Esophagus squamous epithelium (tissue), 5 donors: ENCODE measurements around the gene P2RY14. TPM values are rescaled to one million over a fixed set of nuclear protein-coding genes. Genes with fewer than 3 reads are reported as not detected.

ENCODE experiments used
- DNase-seq: peaks from one replicate; lab custom pipeline; 2025; lab: John Stamatoyannopoulos, UW
- H3K27ac ChIP-seq, 4 donors: fragments of 200-600 bp; sonication (generic); one replicate each; pipeline ENCODE4 v1.5.1; 2016 to 2019; ENCODE audit warnings: mild to moderate bottlenecking in 1 of 4
- H3K27me3 ChIP-seq, 4 donors: fragments of 200-600 bp; sonication (generic); 1 replicate in 3 of 4; 2 replicates in 1 of 4; pipeline versions ENCODE4 v1.5.1 to v1.6.0; 2017 to 2021; ENCODE audit warnings: antibody characterized with exemption in 1 of 4
- H3K36me3 ChIP-seq, 3 donors: fragments of 200-600 bp; sonication (generic); one replicate each; pipeline ENCODE4 v1.5.1; 2016 to 2019
- H3K4me1 ChIP-seq, 3 donors: fragments of 200-600 bp; sonication (generic); one replicate each; pipeline ENCODE4 v1.5.1; 2017 to 2019
- H3K4me3 ChIP-seq, 4 donors: fragments of 200-600 bp; sonication (generic); 1 replicate in 3 of 4; 2 replicates in 1 of 4; pipeline ENCODE4 v1.5.1; 2016 to 2019; ENCODE audit warnings: mild to moderate bottlenecking in 2 of 4, moderate library complexity in 1 of 4
- H3K9me3 ChIP-seq, 3 donors: fragments of 200-600 bp; sonication (generic); one replicate each; pipeline ENCODE4 v1.5.1; 2016 to 2019
- POLR2A ChIP-seq, 4 donors: fragments of 450-650 bp; IDR thresholded peaks; one replicate each; pipeline ENCODE4 v1.6.1; 2017; ENCODE audit warnings: antibody characterized with exemption in 4 of 4, mild to moderate bottlenecking in 4 of 4, moderate library complexity in 3 of 4
- WGBS, 2 donors: methylation state at CpG; one replicate each; pipeline ENCODE4 v1.1.5; 2018; 5-methylcytosine and 5-hydroxymethylcytosine counted together
- intact Hi-C: fragments of 100-400 bp; cut with DNase I; formaldehyde crosslinking; loops from one replicate; pipeline ENCODE4 v1.15.0; 2022
- total RNA-seq, 4 donors: library from RNA; depleted of rRNA; stranded (reverse); fragments of >200 nt; gene quantifications; one replicate each; pipeline ENCODE4 v1.1.0, GENCODE V29; 2016
- TF ChIP-seq, protein P1 (sequence below), 6 experiments: fragments of 450-650 bp in 4 of 6; fragments of 200-600 bp in 2 of 6; sonication (generic) in 2 of 6; IDR thresholded peaks; one replicate each; pipeline ENCODE4 v1.5.1; 2016 to 2019; ENCODE audit warnings: antibody characterized with exemption in 6 of 6, mild to moderate bottlenecking in 4 of 6, moderate library complexity in 4 of 6
- donor health status: DM: yes; HTN: yes; CAD: no.

The P2RY14 gene
- total RNA-seq, 4 donors from 2014 or later: 0.19 to 15.4 (median 3.2) TPM

DNA sequence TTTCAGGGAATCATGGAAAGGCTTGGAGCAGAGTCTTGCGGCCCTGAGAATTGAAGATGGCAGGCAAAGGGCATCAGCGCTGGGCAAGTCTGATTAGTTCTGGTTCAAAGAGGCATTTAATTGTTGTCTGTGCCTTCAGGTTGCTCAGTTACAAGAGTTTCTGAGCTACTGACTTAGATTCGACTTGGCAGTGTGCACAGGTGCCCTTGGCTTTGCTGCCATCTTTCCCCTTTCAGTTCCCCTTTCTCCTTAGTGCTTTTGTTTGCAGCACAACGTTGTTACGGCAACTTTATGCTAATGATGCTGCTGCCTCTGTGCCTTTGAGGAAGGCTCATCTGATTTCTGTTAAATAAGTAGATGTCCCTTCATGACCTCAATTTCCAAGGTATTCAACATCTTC lies 12.5 kb downstream of the P2RY14 start:
- no peak for DNase-seq
- H3K27me3 ChIP-seq: no peaks in the 10 kb centered on the region
- no peak overlapping the region for H3K4me3 ChIP-seq
- no peaks in the 10 kb centered on the region for H3K9me3 ChIP-seq
- peak overlapping the region in 3 of 4 donors; percentile 74 to 83 (median 75) for H3K27ac ChIP-seq
- 54 to 57% methylated on average over 5 of the region's 5 CpGs for WGBS, 2 donors
- H3K4me1 ChIP-seq: peaks cover 0 to 12% (median 4%) of the 10 kb centered on the region in 3 donors
- intact Hi-C loops: no loop called here
- no peaks in the 10 kb centered on the region for H3K36me3 ChIP-seq
- TF ChIP-seq, protein P1, sequence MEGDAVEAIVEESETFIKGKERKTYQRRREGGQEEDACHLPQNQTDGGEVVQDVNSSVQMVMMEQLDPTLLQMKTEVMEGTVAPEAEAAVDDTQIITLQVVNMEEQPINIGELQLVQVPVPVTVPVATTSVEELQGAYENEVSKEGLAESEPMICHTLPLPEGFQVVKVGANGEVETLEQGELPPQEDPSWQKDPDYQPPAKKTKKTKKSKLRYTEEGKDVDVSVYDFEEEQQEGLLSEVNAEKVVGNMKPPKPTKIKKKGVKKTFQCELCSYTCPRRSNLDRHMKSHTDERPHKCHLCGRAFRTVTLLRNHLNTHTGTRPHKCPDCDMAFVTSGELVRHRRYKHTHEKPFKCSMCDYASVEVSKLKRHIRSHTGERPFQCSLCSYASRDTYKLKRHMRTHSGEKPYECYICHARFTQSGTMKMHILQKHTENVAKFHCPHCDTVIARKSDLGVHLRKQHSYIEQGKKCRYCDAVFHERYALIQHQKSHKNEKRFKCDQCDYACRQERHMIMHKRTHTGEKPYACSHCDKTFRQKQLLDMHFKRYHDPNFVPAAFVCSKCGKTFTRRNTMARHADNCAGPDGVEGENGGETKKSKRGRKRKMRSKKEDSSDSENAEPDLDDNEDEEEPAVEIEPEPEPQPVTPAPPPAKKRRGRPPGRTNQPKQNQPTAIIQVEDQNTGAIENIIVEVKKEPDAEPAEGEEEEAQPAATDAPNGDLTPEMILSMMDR (IDR thresholded peaks at IDR 0.05): no peak
- TF ChIP-seq POLR2A (IDR thresholded peaks at IDR 0.05): no peak

DNA sequence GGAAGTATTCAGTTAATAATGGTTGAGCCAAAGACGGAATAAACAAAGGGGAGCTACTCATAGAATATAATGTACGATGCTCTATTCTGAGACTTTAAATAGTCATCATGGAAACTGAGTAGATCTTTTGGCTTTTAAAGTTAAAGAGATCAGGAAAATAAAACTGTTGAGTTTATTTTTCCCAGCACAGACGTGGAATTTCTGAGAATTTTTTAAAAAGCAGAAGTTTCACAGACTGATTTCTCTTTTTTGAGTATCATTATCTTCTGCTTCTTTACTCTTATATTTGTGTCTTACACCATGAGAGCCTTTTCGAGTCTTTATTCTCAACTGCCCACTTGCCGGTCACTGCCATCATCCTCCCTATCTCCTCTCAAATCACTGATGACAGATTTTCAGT lies 13.2 kb downstream of the P2RY14 start:
- intact Hi-C loops: no loop called here
- H3K9me3 ChIP-seq: no peaks in the 10 kb centered on the region
- TF ChIP-seq POLR2A (IDR thresholded peaks at IDR 0.05): no peak
- TF ChIP-seq, protein P1 (IDR thresholded peaks at IDR 0.05): no peak
- no peaks in the 10 kb centered on the region for H3K36me3 ChIP-seq
- no peaks in the 10 kb centered on the region for H3K27me3 ChIP-seq
- H3K4me3 ChIP-seq: no peak overlapping the region
- WGBS, 2 donors: 77 to 79% methylated on average over 5 of the region's 5 CpGs
- no peak for DNase-seq
- H3K27ac ChIP-seq: peak overlapping the region; percentile 9 to 83 (median 74)
- peaks cover 0 to 12% (median 4%) of the 10 kb centered on the region in 3 donors for H3K4me1 ChIP-seq

DNA sequence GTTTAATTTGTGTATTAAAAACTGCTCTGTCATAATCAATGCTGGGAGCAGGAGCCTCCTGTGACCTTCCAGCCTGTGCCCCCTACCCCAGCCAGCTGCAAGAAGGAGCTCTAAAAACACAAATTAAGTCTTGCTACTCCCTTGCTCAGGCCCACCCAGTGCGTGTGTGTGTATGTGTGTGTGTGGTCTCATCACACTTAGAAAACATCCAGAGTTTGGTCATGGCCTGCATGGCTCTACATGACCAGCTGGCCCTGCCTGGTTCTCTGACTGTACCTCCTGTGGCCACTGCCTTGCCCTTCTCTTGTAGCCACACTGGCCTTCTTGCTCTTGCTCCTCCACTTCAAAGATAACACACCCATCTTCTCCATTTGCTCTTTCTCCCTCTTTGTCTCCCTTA lies 13.7 kb downstream of the P2RY14 start:
- Histone ChIP-seq H3K27me3 (no peaks in the 10 kb centered on the region), H3K27ac (peak overlapping the region; percentile 9 to 83 (median 74))

DNA sequence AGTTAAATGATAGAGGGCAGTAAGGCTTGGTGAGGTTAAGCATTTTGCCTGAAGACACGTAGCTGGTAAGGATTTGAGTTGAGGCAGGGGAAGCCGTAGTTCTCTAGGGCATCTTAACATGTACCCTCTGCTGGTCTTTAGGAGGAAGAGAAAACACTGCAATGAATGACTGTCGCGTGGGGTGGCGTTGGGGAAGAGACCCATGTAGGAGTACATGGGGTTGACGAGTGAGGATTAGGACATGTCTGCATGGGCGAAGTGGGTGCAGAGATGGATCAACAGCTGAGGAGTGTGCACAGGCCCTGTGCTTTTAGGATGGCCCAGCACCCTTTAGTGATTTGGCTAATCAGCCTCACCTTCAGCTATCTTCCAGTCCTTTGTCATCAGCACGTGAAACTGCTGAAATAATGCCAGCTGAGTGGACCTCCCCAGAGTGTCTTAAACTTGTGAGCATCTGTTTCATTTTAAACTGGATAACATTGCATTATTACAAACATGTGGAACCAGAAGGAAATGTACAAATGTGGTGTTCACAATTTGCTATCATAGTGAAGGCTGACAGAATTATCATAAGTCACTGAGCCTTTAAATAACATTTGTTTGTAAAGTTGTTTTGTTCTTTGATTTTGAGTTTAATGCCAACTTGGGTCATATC lies 15.3 kb downstream of the P2RY14 start:
- H3K36me3 ChIP-seq: no peaks in the 10 kb centered on the region
- 74 to 85% methylated on average over 8 of the region's 8 CpGs for WGBS, 2 donors
- peak overlapping the region in 3 of 4 donors; percentile 75 to 81 (median 78) for H3K27ac ChIP-seq
- no peaks in the 10 kb centered on the region for H3K9me3 ChIP-seq
- intact Hi-C loops: no loop called here
- peaks cover 0 to 1% (median 0%) of the 10 kb centered on the region in 3 donors for H3K4me1 ChIP-seq
- DNase-seq: no peak
- H3K4me3 ChIP-seq: no peak overlapping the region
- TF ChIP-seq, protein P1 (IDR thresholded peaks at IDR 0.05): no peak
- TF ChIP-seq POLR2A (IDR thresholded peaks at IDR 0.05): no peak
- H3K27me3 ChIP-seq: no peaks in the 10 kb centered on the region

More for the DNA sequence above, 13.7 kb downstream of the P2RY14 start:
- 73 to 88% methylated on average over 1 of the region's 1 CpG for WGBS, 2 donors
- intact Hi-C loops: no loop called here
- Histone ChIP-seq H3K4me1 (peaks cover 0 to 12% (median 4%) of the 10 kb centered on the region in 3 donors), H3K9me3 (no peaks in the 10 kb centered on the region), H3K4me3 (no peak overlapping the region), H3K36me3 (no peaks in the 10 kb centered on the region)
- TF ChIP-seq, protein P1 (IDR thresholded peaks at IDR 0.05): no peak
- no peak for TF ChIP-seq POLR2A (IDR thresholded peaks at IDR 0.05)
- no peak for DNase-seq

DNA sequence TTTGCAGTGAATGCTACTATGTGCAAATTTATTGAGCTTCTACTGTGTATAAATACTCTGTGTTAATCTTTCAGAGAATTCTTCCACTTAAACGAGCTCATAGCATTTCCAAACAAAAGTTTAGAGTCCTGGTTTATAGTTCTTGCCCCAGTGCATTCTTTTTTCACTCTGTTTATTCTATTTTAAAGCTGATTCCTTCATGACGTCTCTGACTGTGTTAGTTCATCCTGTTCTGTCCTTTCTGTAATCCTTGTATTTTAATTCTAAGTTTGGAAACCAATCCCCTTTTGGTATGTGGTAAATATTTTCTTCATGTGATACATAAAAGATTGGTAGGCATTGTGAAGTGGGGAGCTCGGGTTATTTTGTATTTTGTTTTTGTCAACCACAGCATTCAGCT lies 18.7 kb downstream of the P2RY14 start:
- Histone ChIP-seq H3K4me3 (no peak overlapping the region), H3K27ac (peak overlapping the region in 3 of 4 donors; percentile 75 to 79 (median 78)), H3K9me3 (no peaks in the 10 kb centered on the region), H3K27me3 (no peaks in the 10 kb centered on the region), H3K4me1 (peaks cover 0 to 10% (median 0%) of the 10 kb centered on the region in 3 donors), H3K36me3 (no peaks in the 10 kb centered on the region)
- TF ChIP-seq POLR2A (IDR thresholded peaks at IDR 0.05): no peak
- TF ChIP-seq, protein P1 (IDR thresholded peaks at IDR 0.05): no peak
- intact Hi-C loops: no loop called here
- DNase-seq: no peak
- WGBS, 2 donors: 54 to 57% methylated on average over 3 of the region's 3 CpGs
